GM20431 (cell line): ENCODE results near the gene ELK4.

Experiments
- in situ Hi-C: fragments of 300-500 bp; cut with MseI, MboI; formaldehyde crosslinking; loops from one replicate; pipeline ENCODE4 v1.15.0; 2020; ENCODE audit warnings: low sequenced_read_pairs; ENCODE audit not compliant: unreplicated experiment

ELK4 gene

GRCh38 chr1:205632669-205633169 lies 908 bp upstream of the ELK4 start:
- in situ Hi-C loops = no loop called here

GRCh38 chr1:205631010-205631767 lies 622 bp downstream of the ELK4 start:
- in situ Hi-C loops = no loop called here

GRCh38 chr1:205630651-205631009 lies 1.2 kb downstream of the ELK4 start:
- in situ Hi-C loops = no loop called here

- in situ Hi-C loops = no loop called here
Measured at GRCh38 chr1:205630241-205630640, 1.6 kb downstream of the ELK4 start.

GRCh38 chr1:205629751-205630150 lies 2.1 kb downstream of the ELK4 start:
- in situ Hi-C loops = no loop called here

- in situ Hi-C loops = no loop called here
Measured at GRCh38 chr1:205627956-205628355, 3.9 kb downstream of the ELK4 start.

- in situ Hi-C loops = no loop called here
Measured at GRCh38 chr1:205626216-205626615, 5.6 kb downstream of the ELK4 start.

- in situ Hi-C loops = no loop called here
Measured at GRCh38 chr1:205623646-205624045, 8.2 kb downstream of the ELK4 start.

- in situ Hi-C loops = no loop called here
Measured at GRCh38 chr1:205620269-205620668, 11.5 kb downstream of the ELK4 start.

- in situ Hi-C loops = no loop called here
Measured at GRCh38 chr1:205619376-205619775, 12.4 kb downstream of the ELK4 start.

GRCh38 chr1:205616563-205617293 lies 15.1 kb downstream of the ELK4 start:
- in situ Hi-C loops = no loop called here

- in situ Hi-C loops = no loop called here
Measured at GRCh38 chr1:205615789-205616188, 16.0 kb downstream of the ELK4 start.

GRCh38 chr1:205613854-205614412 lies 17.9 kb downstream of the ELK4 start:
- in situ Hi-C loops = no loop called here

- in situ Hi-C loops = no loop called here
Measured at GRCh38 chr1:205612556-205612955, 19.3 kb downstream of the ELK4 start.

- in situ Hi-C loops = no loop called here
Measured at GRCh38 chr1:205612104-205612503, 19.7 kb downstream of the ELK4 start.

GRCh38 chr1:205610901-205611466 lies 20.8 kb downstream of the ELK4 start:
- in situ Hi-C loops = no loop called here

GRCh38 chr1:205610036-205610435 lies 21.8 kb downstream of the ELK4 start:
- in situ Hi-C loops = no loop called here

GRCh38 chr1:205604825-205605505 lies 26.8 kb downstream of the ELK4 start:
- in situ Hi-C loops = no loop called here

- in situ Hi-C loops = no loop called here
Measured at GRCh38 chr1:205604059-205604458, 27.8 kb downstream of the ELK4 start.

- in situ Hi-C loops = no loop called here
Measured at GRCh38 chr1:205601205-205601604, 30.6 kb downstream of the ELK4 start.
